AG10803 (cell line): ENCODE results near the gene TPSD1.

Source experiments
- DNase-seq: peaks from one replicate; pipeline ENCODE4 v3.0.0; 2010; ENCODE audit warnings: low read depth
- H3K4me3 ChIP-seq: 2 replicates; pipeline ENCODE4 v1.5.1; 2011; ENCODE audit warnings: mild to moderate bottlenecking, low read length, control low read depth
- CTCF ChIP-seq: conservative IDR thresholded peaks from 2 replicates; pipeline ENCODE4 v1.5.1; 2011; ENCODE audit warnings: mild to moderate bottlenecking, low read length, control low read depth, inconsistent platforms

The TPSD1 gene

GRCh38 chr16:1216681-1217400 is 39.0 kb upstream of the TPSD1 start:
- no peak for TF ChIP-seq CTCF
- H3K4me3 ChIP-seq, result no peak overlapping the region
- DNase-seq, result no peak

- no peak for DNase-seq
- no peak overlapping the region for H3K4me3 ChIP-seq
- no peak for TF ChIP-seq CTCF
These were observed 38.3 kb upstream of the TPSD1 start for GRCh38 chr16:1217526-1217925.

GRCh38 chr16:1218061-1218929 is 37.6 kb upstream of the TPSD1 start:
- DNase-seq, result no peak
- no peak for TF ChIP-seq CTCF
- no peak overlapping the region for H3K4me3 ChIP-seq

- H3K4me3 ChIP-seq, result no peak overlapping the region
- no peak for DNase-seq
- no peak for TF ChIP-seq CTCF
These were observed 36.8 kb upstream of the TPSD1 start for GRCh38 chr16:1218930-1219611.

- H3K4me3 ChIP-seq, result no peak overlapping the region
- TF ChIP-seq CTCF, result no peak
- DNase-seq, result no peak
These were observed 35.7 kb upstream of the TPSD1 start for GRCh38 chr16:1220098-1220728.

GRCh38 chr16:1220841-1221627 is 34.8 kb upstream of the TPSD1 start:
- no peak for TF ChIP-seq CTCF
- no peak overlapping the region for H3K4me3 ChIP-seq
- DNase-seq, result no peak
